Gastrocnemius medialis (tissue), 4 donors: Measurements from ENCODE around the gene UNC5C. TPM values are rescaled to one million over a fixed set of nuclear protein-coding genes. Genes with fewer than 3 reads are reported as not detected.
A peak's percentile ranks its signal among the peaks of the same experiment; 100 is the strongest.

Source experiments
- ATAC-seq, 2 donors: fragments of 150-250 bp; one replicate each; pipeline ENCODE4 v1.9.1; 2016
- DNase-seq, 2 donors: peaks; one replicate each; pipeline ENCODE4 v3.0.0-alpha.2; 2019
- H3K27ac ChIP-seq, 4 donors: fragments of 200-600 bp; sonication (generic); 1 replicate in 1 of 4; 2 replicates in 3 of 4; pipeline ENCODE4 v1.5.1; 2016 to 2018; ENCODE audit warnings: mild to moderate bottlenecking in 2 of 4, moderate library complexity in 1 of 4
- H3K27me3 ChIP-seq, 3 donors: fragments of 200-600 bp; sonication (generic) in 2 of 3; 1 replicate in 1 of 3; 2 replicates in 2 of 3; pipeline versions ENCODE4 v1.5.1 to v1.6.0; 2016 to 2019; ENCODE audit warnings: mild to moderate bottlenecking in 1 of 3, moderate library complexity in 1 of 3
- H3K36me3 ChIP-seq, 2 donors: fragments of 200-600 bp; sonication (generic) in 1 of 2; one replicate each; pipeline ENCODE4 v1.5.1; 2017 to 2018
- H3K4me1 ChIP-seq, 2 donors: fragments of 200-600 bp; sonication (generic) in 1 of 2; one replicate each; pipeline ENCODE4 v1.5.1; 2016 to 2017; ENCODE audit warnings: mild to moderate bottlenecking in 2 of 2
- H3K4me3 ChIP-seq, 4 donors: fragments of 200-600 bp; sonication (generic) in 3 of 4; 1 replicate in 1 of 4; 2 replicates in 3 of 4; pipeline ENCODE4 v1.5.1; 2016 to 2019; ENCODE audit warnings: mild to moderate bottlenecking in 2 of 4
- H3K9me3 ChIP-seq, 3 donors: fragments of 200-600 bp; sonication (generic) in 2 of 3; 1 replicate in 1 of 3; 2 replicates in 2 of 3; pipeline ENCODE4 v1.5.1; 2016 to 2019
- CTCF ChIP-seq, 5 experiments: fragments of 450-650 bp in 3 of 5; fragments of 200-600 bp in 2 of 5; sonication (generic) in 2 of 5; IDR thresholded peaks in 4 of 5; conservative IDR thresholded peaks in 1 of 5; 1 replicate in 4 of 5; 2 replicates in 1 of 5; pipeline ENCODE4 v1.5.1; 2016 to 2019; ENCODE audit warnings: antibody characterized with exemption in 5 of 5, mild to moderate bottlenecking in 3 of 5, moderate library complexity in 3 of 5
- POLR2A ChIP-seq, 2 donors: fragments of 450-650 bp; IDR thresholded peaks; one replicate each; pipeline ENCODE4 v1.6.1; 2017; ENCODE audit warnings: antibody characterized with exemption in 2 of 2, mild to moderate bottlenecking in 2 of 2, moderate library complexity in 2 of 2
- in situ Hi-C, 4 donors: fragments of 200-750 bp; cut with MboI; loops; one replicate each; pipeline versions ENCODE4 v1.15.0 to v1.8.0; 2017; ENCODE audit warnings: low sequenced_read_pairs in 4 of 4
- intact Hi-C: fragments of 100-400 bp; cut with DNase I; formaldehyde crosslinking; loops from one replicate; pipeline ENCODE4 v1.15.1; 2023; ENCODE audit warnings: low total_unique reads
- total RNA-seq, 4 donors: library from RNA; depleted of rRNA; stranded (reverse); fragments of >200 nt; gene quantifications; one replicate each; pipeline versions ENCODE4 v1.1.0 to v1.2.3, GENCODE V29; 2016

The UNC5C gene
- total RNA-seq, 4 donors from 2014 or later, result 0.07 to 0.33 (median 0.23) TPM; not detected in 1

GRCh38 chr4:95513022-95513421 is 35.8 kb downstream of the UNC5C start:
- H3K27ac ChIP-seq, result no peak overlapping the region
- in situ Hi-C loops (no loop called here), intact Hi-C loops (no loop called here)
- H3K4me1 ChIP-seq, result no peaks in the 10 kb centered on the region
- no peaks in the 10 kb centered on the region for H3K36me3 ChIP-seq
- H3K4me3 ChIP-seq, result no peak overlapping the region
- DNase-seq (no peak), ATAC-seq (no peak)
- TF ChIP-seq POLR2A (IDR thresholded peaks at IDR 0.05) (no peak), CTCF (IDR thresholded peaks at IDR 0.05 in 4 of 5, conservative IDR thresholded peaks at IDR 0.05 in 1 of 5) (no peak)
- no peaks in the 10 kb centered on the region for H3K27me3 ChIP-seq
- H3K9me3 ChIP-seq, result no peaks in the 10 kb centered on the region

- Histone ChIP-seq H3K27me3 (no peaks in the 10 kb centered on the region), H3K4me1 (no peaks in the 10 kb centered on the region), H3K27ac (no peak overlapping the region), H3K4me3 (no peak overlapping the region), H3K9me3 (no peaks in the 10 kb centered on the region), H3K36me3 (no peaks in the 10 kb centered on the region)
- DNase-seq, result no peak
- no peak for TF ChIP-seq POLR2A (IDR thresholded peaks at IDR 0.05)
- intact Hi-C loops (no loop called here), in situ Hi-C loops (no loop called here)
- ATAC-seq, result no peak
These were observed 37.3 kb downstream of the UNC5C start for GRCh38 chr4:95511477-95511876.

GRCh38 chr4:95510877-95511276 is 37.9 kb downstream of the UNC5C start:
- Histone ChIP-seq H3K27me3 (no peaks in the 10 kb centered on the region), H3K9me3 (no peaks in the 10 kb centered on the region), H3K36me3 (no peaks in the 10 kb centered on the region), H3K27ac (no peak overlapping the region), H3K4me3 (no peak overlapping the region), H3K4me1 (no peaks in the 10 kb centered on the region)
- in situ Hi-C loops, result no loop called here
- no peak for DNase-seq
- intact Hi-C loops, result no loop called here
- ATAC-seq, result no peak
- TF ChIP-seq CTCF (IDR thresholded peaks at IDR 0.05 in 4 of 5, conservative IDR thresholded peaks at IDR 0.05 in 1 of 5), result no peak
- no peak for TF ChIP-seq POLR2A (IDR thresholded peaks at IDR 0.05)

GRCh38 chr4:95510145-95510544 is 38.6 kb downstream of the UNC5C start:
- Histone ChIP-seq H3K4me1 (no peaks in the 10 kb centered on the region), H3K36me3 (no peaks in the 10 kb centered on the region), H3K9me3 (no peaks in the 10 kb centered on the region), H3K4me3 (no peak overlapping the region), H3K27ac (no peak overlapping the region), H3K27me3 (no peaks in the 10 kb centered on the region)
- intact Hi-C loops (no loop called here), in situ Hi-C loops (no loop called here)
- DNase-seq (no peak), ATAC-seq (no peak)
- peak in 2 of 5 experiments; percentile 28 to 36 for TF ChIP-seq CTCF (IDR thresholded peaks at IDR 0.05 in 4 of 5, conservative IDR thresholded peaks at IDR 0.05 in 1 of 5)
- TF ChIP-seq POLR2A (IDR thresholded peaks at IDR 0.05), result no peak

GRCh38 chr4:95508421-95508820 is 40.4 kb downstream of the UNC5C start:
- Histone ChIP-seq H3K27me3 (no peaks in the 10 kb centered on the region), H3K4me3 (no peak overlapping the region), H3K36me3 (no peaks in the 10 kb centered on the region), H3K9me3 (no peaks in the 10 kb centered on the region), H3K27ac (no peak overlapping the region), H3K4me1 (no peaks in the 10 kb centered on the region)
- no peak for ATAC-seq
- TF ChIP-seq POLR2A (IDR thresholded peaks at IDR 0.05) (no peak), CTCF (IDR thresholded peaks at IDR 0.05 in 4 of 5, conservative IDR thresholded peaks at IDR 0.05 in 1 of 5) (no peak)
- intact Hi-C loops, result no loop called here
- in situ Hi-C loops, result no loop called here
- no peak for DNase-seq
